MCF 10A (cell line): ENCODE measurements around the gene GRIN2C. TPM values are rescaled to one million over a fixed set of nuclear protein-coding genes. Genes with fewer than 3 reads are reported as not detected.

Experiments
- BruUV-seq: library from RNA; stranded (reverse); fragments of 400-500 nt; replicated peaks from 2 replicates; lab custom pipeline; 2021; lab: Mats Ljungman, UMichigan
- CTCF ChIA-PET: fragments of 300-600 bp; sonication (Branson Sonifier 250); formaldehyde crosslinking; extraction: SDS; loops from one replicate; lab custom pipeline; 2021; ENCODE audit warnings: antibody characterized with exemption, inconsistent platforms; lab: Yijun Ruan, JAX
- POLR2A ChIA-PET: fragments of 300-600, 350-650 bp; sonication (Branson Sonifier 250); formaldehyde crosslinking; extraction: SDS; loops from one replicate; lab custom pipeline; 2020; ENCODE audit warnings: antibody characterized with exemption, inconsistent platforms; lab: Yijun Ruan, JAX
- DNase-seq: peaks from one replicate; pipeline ENCODE4 v3.0.0-alpha.2; 2018; ENCODE audit not compliant: unreplicated experiment
- H3K27ac Mint-ChIP-seq: one replicate; pipeline ENCODE4 v1.8.0; 2022; ENCODE audit warnings: mild to moderate bottlenecking, low read depth, mixed read lengths; ENCODE audit not compliant: unreplicated experiment
- H3K27me3 Mint-ChIP-seq: one replicate; pipeline ENCODE4 v1.8.0; 2022; ENCODE audit warnings: mixed read lengths; ENCODE audit not compliant: insufficient read depth, unreplicated experiment
- H3K36me3 Mint-ChIP-seq: one replicate; pipeline ENCODE4 v1.8.0; 2022; ENCODE audit warnings: mild to moderate bottlenecking, moderate library complexity, mixed read lengths; ENCODE audit not compliant: insufficient read depth, unreplicated experiment
- H3K4me1 Mint-ChIP-seq: one replicate; pipeline ENCODE4 v1.8.0; 2022; ENCODE audit warnings: mixed read lengths; ENCODE audit not compliant: insufficient read depth, unreplicated experiment
- H3K4me3 Mint-ChIP-seq: one replicate; pipeline ENCODE4 v1.8.0; 2022; ENCODE audit warnings: mild to moderate bottlenecking, moderate library complexity, mixed read lengths; ENCODE audit not compliant: unreplicated experiment
- H3K9me3 Mint-ChIP-seq: one replicate; pipeline ENCODE4 v1.8.0; 2022; ENCODE audit warnings: mixed read lengths; ENCODE audit not compliant: unreplicated experiment
- CTCF ChIP-seq: fragments of 200-600 bp; IDR thresholded peaks from one replicate; pipeline ENCODE4 v1.8.0; 2022; ENCODE audit warnings: antibody characterized with exemption, mild to moderate bottlenecking; ENCODE audit not compliant: unreplicated experiment
- intact Hi-C: fragments of 100-400 bp; cut with micrococcal nuclease; formaldehyde crosslinking; loops from 2 replicates; pipeline ENCODE4 v1.14.1; 2022
- total RNA-seq: library from RNA; stranded (reverse); gene quantifications from 2 replicates; pipeline ENCODE4 v1.2.3, GENCODE V29; 2022

The GRIN2C gene
- total RNA-seq, 1 experiment from 2014 or later, result 0.28 TPM

GRCh38 chr17:74830861-74831260 lies 28.8 kb downstream of the GRIN2C start:
- no peak overlapping the region for H3K27ac Mint-ChIP-seq
- no peaks in the 10 kb centered on the region for H3K9me3 Mint-ChIP-seq
- POLR2A ChIA-PET, result no interaction called here
- intact Hi-C loops, result no loop called here
- H3K36me3 Mint-ChIP-seq, result no peaks in the 10 kb centered on the region
- H3K27me3 Mint-ChIP-seq, result no peaks in the 10 kb centered on the region
- H3K4me3 Mint-ChIP-seq, result no peak overlapping the region
- CTCF ChIA-PET, result interaction anchor here (0.7 to 1.0 kb wide), 2 partner anchors 57 to 518 kb away, joined by 3 read pairs; no protein-coding TSS in a partner anchor
- no peak for TF ChIP-seq CTCF
- no TSS peak for BruUV-seq
- H3K4me1 Mint-ChIP-seq, result no peaks in the 10 kb centered on the region
- DNase-seq, result no peak

- TF ChIP-seq CTCF, result no peak
- ChIA-PET CTCF (no interaction called here), POLR2A (no interaction called here)
- BruUV-seq, result no TSS peak
- Mint-ChIP-seq H3K27ac (no peak overlapping the region), H3K36me3 (no peaks in the 10 kb centered on the region), H3K9me3 (no peaks in the 10 kb centered on the region), H3K4me1 (no peaks in the 10 kb centered on the region), H3K27me3 (no peaks in the 10 kb centered on the region), H3K4me3 (no peak overlapping the region)
- intact Hi-C loops, result no loop called here
- no peak for DNase-seq
These were observed 31.9 kb downstream of the GRIN2C start for GRCh38 chr17:74827800-74828199.

GRCh38 chr17:74825952-74826719 lies 33.5 kb downstream of the GRIN2C start:
- Mint-ChIP-seq H3K4me1 (no peaks in the 10 kb centered on the region), H3K36me3 (no peaks in the 10 kb centered on the region), H3K27me3 (no peaks in the 10 kb centered on the region), H3K27ac (no peak overlapping the region), H3K9me3 (no peaks in the 10 kb centered on the region), H3K4me3 (no peak overlapping the region)
- ChIA-PET POLR2A (interaction anchor here (0.6 kb wide), 1 partner anchor 111 kb away, joined by 4 read pairs; no protein-coding TSS in a partner anchor), CTCF (interaction anchor here (0.6 kb wide), 1 partner anchor 36 kb away, joined by 3 read pairs; no protein-coding TSS in a partner anchor)
- no TSS peak for BruUV-seq
- DNase-seq, result no peak
- intact Hi-C loops, result no loop called here
- no peak for TF ChIP-seq CTCF

GRCh38 chr17:74824961-74825627 lies 34.6 kb downstream of the GRIN2C start:
- Mint-ChIP-seq H3K36me3 (no peaks in the 10 kb centered on the region), H3K9me3 (no peaks in the 10 kb centered on the region), H3K27ac (no peak overlapping the region), H3K4me3 (no peak overlapping the region), H3K4me1 (no peaks in the 10 kb centered on the region), H3K27me3 (no peaks in the 10 kb centered on the region)
- POLR2A ChIA-PET, result no interaction called here
- intact Hi-C loops, result no loop called here
- no peak for DNase-seq
- TF ChIP-seq CTCF, result no peak
- BruUV-seq, result no TSS peak
- CTCF ChIA-PET, result no interaction called here
